GM18907 (cell line): ENCODE data around the gene SPG21.

Source experiments
- ATAC-seq: cut with Tn5 transposase; IDR thresholded peaks from one replicate; pipeline ENCODE4 v1.9.1; 2021; ENCODE audit warnings: mild to moderate bottlenecking, moderate library complexity; ENCODE audit not compliant: unreplicated experiment

Gene SPG21

DNA sequence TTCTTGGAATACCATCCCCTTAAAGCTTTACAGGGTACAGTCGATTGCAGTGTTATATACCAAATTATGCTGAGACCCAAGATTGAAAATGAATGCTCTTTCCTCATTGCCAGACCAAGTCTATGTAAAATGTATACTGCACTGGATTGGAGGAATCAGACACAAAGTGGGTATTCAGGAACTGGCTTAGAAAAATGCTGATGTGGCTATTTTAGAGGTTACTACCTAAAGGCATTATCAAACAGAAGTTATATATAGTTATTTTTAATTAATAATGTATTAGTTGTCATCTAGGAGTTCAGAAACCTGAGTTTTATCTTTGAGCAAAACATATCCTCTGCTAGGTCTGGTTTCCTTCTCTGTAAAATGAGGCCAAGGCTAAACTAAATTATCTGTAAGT lies 3.6 kb upstream of the SPG21 start:
- ATAC-seq, result no peak

- no peak for ATAC-seq
These were observed 1.9 kb upstream of the SPG21 start for GRCh38 chr15:64991536-64992135.

- ATAC-seq, result no peak
These were observed 405 bp upstream of the SPG21 start for GRCh38 chr15:64990168-64990470.

GRCh38 chr15:64987136-64987535 lies 2.6 kb downstream of the SPG21 start:
- ATAC-seq, result no peak

DNA sequence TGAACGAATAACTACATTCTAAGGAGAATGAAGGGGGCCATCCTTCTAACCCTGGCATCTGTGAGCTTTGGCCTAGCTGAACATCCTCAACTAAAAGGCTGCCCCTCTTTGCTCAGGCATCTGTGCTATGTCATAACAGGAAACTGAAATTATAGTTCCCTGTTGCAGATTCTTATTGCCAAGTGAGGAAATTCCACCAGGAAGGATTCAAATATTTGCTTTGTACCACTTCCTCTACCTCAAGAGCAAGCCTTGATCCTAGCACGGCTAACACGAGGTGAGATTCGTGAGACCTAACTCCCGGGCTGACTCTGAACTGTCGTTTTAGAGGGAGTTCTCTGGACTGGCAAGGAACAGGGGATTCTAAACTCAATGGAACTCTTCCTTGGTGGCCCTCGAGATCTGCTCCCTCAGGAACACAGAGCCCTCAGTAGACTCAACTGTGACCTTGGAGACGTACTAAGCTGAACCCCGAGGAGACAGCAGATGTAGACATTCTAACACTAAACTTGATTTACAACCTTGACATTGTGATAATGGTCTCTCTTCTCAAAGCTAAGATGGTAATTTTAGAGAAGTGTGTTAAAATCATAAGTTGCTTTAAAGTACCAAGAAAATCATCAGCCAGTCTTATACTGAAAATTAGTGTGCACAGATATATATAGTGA lies 4.2 kb downstream of the SPG21 start:
- ATAC-seq, result no peak

- ATAC-seq, result no peak
These were observed 7.2 kb downstream of the SPG21 start for GRCh38 chr15:64982472-64982871.

GRCh38 chr15:64981812-64982431 lies 7.8 kb downstream of the SPG21 start:
- no peak for ATAC-seq

DNA sequence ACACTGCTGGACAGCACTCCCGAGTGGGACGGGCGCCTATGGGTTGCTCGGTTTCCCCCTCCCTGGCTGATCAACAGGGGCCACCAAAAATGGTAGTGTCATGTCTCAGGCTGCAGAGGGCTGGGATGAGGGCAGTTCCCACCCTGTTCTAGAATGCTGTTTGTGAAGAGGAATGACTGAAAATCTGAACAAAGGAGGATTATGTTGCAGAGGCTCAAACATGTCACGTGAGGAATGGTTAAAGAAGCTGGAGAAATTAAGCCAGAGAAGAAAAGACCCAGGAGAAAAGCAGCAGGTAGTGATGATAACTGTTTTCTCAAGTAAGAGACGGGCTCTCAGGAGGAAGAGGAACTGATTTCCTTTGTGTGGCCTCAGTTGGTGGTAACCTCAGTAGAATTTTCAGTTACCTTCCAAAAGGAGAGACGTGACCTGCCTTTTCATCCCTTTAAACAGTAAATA lies 10.4 kb downstream of the SPG21 start:
- ATAC-seq, result no peak

DNA sequence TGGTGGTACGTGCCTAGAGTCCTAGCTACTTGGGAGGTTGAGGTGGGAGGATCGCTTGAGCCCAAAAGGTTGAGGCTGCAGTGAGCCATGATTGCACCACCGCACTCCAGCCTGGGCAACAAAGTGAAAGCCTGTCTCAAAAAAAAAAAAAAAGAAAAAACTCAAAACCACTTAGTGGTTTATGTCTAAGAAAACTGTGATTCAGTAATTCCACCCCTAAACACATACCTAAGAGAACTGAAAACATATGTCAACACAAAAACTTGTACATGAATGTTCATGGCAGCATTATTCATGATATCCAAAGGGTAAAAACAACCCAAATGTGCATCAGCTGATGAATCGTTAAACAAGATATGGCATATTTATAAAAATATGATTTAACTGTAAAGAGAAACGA lies 14.3 kb downstream of the SPG21 start:
- no peak for ATAC-seq

DNA sequence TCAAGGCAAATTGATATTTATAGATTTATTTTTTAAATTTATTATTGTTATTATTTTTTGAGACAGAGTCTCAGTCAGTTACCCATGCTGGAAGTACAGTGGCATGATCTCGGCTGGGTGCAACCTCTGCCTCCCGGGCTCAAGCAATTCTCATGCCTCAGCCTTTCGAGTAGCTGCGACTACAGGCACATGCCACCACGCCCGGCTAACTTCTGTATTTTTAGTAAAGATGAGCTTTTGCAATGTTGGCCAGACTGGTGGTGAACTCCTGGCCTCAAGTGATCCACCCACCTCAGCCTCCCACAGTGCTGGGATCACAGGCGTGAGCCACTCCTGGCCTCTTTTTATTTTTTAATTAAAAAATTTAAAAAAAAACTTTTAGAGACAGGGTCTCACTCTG lies 19.0 kb downstream of the SPG21 start:
- ATAC-seq, result no peak

- no peak for ATAC-seq
These were observed 20.3 kb downstream of the SPG21 start for GRCh38 chr15:64969401-64969800.

DNA sequence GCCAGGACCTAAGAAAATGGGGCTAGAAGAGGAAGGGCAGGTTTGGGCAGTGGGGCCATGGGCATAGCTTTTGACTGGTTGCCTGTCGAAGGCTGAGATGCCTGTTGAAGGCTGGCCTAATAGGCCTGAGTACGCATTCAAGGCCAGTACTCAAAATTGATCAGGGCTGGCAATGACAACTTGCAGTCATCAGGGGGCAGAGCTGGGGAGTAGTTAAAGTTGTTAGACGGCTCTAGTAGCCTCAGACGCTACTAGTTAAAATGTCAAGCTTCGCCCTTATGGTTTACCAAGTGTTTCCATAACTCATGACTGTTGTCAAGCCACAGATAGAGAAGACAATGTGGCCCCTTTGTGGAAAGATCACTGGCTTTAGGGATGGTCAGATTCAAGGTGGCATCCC lies 28.7 kb downstream of the SPG21 start:
- ATAC-seq, result no peak

GRCh38 chr15:64960153-64960552 lies 29.6 kb downstream of the SPG21 start:
- ATAC-seq, result no peak

DNA sequence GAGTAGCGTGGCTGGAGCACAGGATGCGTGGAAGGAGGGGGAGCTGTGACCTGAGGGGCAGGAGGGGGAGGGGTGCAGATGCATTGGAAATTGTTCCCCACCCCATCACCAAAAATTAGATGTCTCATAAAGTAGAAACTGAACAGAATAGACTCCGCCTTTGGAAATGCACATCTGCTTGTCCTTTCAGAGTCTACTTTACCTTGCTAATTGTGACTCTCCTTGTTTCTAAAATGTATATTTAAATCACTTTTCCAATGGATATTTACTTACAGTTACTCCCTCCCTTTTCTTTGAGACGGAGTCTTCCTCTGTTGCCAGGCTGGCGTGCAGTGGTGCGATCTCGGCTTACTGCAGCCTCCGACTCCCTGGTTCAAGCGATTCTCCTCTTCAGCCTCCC lies 30.6 kb downstream of the SPG21 start:
- no peak for ATAC-seq

DNA sequence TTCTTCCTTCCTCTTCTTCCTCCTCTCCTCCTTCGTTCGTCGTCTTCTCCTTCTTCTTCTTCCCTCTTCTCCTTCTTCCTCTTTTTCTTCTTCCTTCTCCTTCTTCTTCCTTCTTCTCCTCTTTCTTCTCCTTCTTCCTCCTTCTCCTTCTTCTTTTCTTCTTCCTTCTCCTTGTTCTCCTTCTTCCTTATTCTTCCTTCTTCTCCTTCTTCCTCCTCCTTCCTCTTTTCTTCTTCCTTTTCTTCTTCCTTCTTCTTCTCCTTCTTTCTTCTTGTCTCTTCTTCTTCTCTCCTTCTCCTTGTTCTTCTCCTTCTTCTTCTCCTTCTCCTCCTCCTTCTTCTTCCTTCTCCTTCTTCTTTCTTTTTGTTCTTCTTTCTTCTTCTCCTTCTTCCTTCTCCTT lies 35.3 kb downstream of the SPG21 start:
- ATAC-seq, result no peak

- ATAC-seq, result no peak
These were observed 37.8 kb downstream of the SPG21 start for GRCh38 chr15:64951777-64952418.

DNA sequence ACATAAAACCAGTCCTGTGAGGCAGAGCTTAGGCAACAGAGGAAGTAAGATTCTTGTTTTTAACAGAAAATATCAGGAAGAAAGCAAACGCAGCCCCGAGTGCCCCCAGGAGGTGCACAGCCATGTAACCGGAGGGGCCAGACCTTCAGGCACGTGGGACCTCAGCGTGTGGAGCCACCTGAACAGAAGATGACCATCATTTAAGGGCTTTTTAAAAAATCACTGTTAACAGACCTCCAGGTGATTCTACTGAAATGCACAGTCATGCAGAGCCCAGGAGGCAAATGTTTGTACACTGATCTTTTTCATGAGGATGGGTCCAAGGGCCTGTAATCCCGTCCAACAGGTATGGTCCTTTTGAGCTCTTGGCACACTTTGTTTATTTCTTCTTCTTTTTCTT lies 38.8 kb downstream of the SPG21 start:
- no peak for ATAC-seq

GRCh38 chr15:64949383-64950186 lies 40.1 kb downstream of the SPG21 start:
- no peak for ATAC-seq

DNA sequence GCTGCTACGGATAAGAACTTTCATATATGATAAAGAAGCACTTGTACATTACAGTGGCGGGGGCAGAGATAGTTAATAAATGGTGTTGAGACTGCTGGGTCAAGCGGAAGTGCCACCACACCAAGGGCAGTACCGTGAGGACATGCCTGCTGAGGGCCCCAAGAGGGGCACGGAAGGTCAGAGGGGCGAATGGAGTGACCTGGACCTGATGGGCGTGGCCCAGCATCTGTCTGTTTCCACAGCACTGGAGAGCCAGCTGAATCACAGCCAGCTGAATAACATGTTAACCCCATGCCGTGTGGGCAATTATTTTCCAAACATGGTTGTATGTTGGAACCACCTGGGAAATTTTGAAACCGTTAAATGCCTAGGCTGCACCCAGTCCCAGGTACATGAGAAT lies 40.8 kb downstream of the SPG21 start:
- ATAC-seq, result no peak

DNA sequence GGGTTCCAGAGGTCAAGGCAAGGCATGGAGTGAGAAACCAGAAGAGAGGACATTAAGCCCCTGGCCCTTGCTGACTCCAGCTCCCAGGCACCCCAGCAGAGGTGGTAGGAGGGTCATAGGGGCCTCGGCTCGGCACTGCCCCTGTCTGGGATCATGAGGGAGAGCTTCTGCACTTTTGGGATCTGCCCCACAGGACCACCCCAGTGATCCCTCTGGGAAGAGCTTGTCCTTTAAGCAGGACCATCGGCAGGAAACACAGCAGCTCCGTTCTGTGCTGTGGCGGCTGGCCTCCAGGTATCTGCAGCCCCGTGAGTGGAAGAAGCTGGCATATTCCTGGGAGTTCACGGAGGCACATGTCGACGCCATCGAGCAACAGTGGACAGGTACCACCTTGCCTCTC lies 42.5 kb downstream of the SPG21 start:
- ATAC-seq, result no peak

DNA sequence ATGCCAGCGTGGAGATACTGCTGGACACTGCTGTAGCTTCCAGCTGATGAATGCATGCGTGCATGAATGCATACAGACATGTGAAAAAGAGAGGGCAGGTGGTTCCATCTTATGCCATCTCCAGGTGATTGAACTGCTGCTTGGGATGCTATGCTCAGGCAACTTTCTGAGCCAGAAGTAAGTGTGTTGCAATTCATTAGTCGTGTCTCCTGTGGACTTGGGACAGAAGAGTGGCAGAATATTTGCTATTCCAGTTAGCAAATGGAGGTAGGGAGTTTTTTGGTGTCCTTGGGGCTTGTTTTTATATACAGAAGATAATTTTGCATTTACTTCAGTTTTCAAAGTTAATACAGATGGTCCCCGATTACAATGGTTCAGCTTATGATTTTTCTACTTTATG lies 44.8 kb downstream of the SPG21 start:
- ATAC-seq, result no peak
